Ascending aorta (tissue), 2 donors: ENCODE measurements around the gene MAP3K4. TPM values are rescaled to one million over a fixed set of nuclear protein-coding genes. Genes with fewer than 3 reads are reported as not detected.

Experiments used
- DNase-seq, 2 donors: peaks; one replicate each; pipeline ENCODE4 v3.0.0-alpha.2; 2019; ENCODE audit warnings: low spot score in 2 of 2
- H3K27ac ChIP-seq, 2 donors: fragments of 200-600 bp; sonication (generic); one replicate each; pipeline ENCODE4 v1.5.1; 2016 to 2017; ENCODE audit warnings: mild to moderate bottlenecking in 1 of 2
- H3K27me3 ChIP-seq: fragments of 200-600 bp; sonication (generic); one replicate; pipeline ENCODE4 v1.5.1; 2017
- H3K36me3 ChIP-seq, 2 donors: fragments of 200-600 bp; sonication (generic); one replicate each; pipeline ENCODE4 v1.5.1; 2016
- H3K4me1 ChIP-seq, 2 donors: fragments of 200-600 bp; sonication (generic); one replicate each; pipeline ENCODE4 v1.5.1; 2016 to 2017; ENCODE audit warnings: mild to moderate bottlenecking in 1 of 2
- H3K4me3 ChIP-seq, 2 donors: fragments of 200-600 bp; sonication (generic); one replicate each; pipeline ENCODE4 v1.5.1; 2016 to 2017; ENCODE audit warnings: mild to moderate bottlenecking in 1 of 2
- H3K9me3 ChIP-seq, 2 donors: fragments of 200-600 bp; sonication (generic); one replicate each; pipeline ENCODE4 v1.5.1; 2016
- intact Hi-C: fragments of 100-400 bp; cut with DNase I; formaldehyde crosslinking; loops from one replicate; pipeline ENCODE4 v1.15.1; 2023
- total RNA-seq: library from RNA; depleted of rRNA; stranded (reverse); fragments of >200 nt; gene quantifications from one replicate; pipeline ENCODE4 v1.1.0, GENCODE V29; 2016
- TF ChIP-seq, protein P1 (sequence below), 3 experiments: fragments of 200-600 bp in 2 of 3; fragments of 450-650 bp in 1 of 3; sonication (generic) in 2 of 3; IDR thresholded peaks; one replicate each; pipeline ENCODE4 v1.5.1; 2016 to 2019; ENCODE audit warnings: antibody characterized with exemption in 3 of 3, mild to moderate bottlenecking in 1 of 3, moderate library complexity in 1 of 3

The MAP3K4 gene
- total RNA-seq, 1 donor from 2014 or later = 14.9 TPM

DNA sequence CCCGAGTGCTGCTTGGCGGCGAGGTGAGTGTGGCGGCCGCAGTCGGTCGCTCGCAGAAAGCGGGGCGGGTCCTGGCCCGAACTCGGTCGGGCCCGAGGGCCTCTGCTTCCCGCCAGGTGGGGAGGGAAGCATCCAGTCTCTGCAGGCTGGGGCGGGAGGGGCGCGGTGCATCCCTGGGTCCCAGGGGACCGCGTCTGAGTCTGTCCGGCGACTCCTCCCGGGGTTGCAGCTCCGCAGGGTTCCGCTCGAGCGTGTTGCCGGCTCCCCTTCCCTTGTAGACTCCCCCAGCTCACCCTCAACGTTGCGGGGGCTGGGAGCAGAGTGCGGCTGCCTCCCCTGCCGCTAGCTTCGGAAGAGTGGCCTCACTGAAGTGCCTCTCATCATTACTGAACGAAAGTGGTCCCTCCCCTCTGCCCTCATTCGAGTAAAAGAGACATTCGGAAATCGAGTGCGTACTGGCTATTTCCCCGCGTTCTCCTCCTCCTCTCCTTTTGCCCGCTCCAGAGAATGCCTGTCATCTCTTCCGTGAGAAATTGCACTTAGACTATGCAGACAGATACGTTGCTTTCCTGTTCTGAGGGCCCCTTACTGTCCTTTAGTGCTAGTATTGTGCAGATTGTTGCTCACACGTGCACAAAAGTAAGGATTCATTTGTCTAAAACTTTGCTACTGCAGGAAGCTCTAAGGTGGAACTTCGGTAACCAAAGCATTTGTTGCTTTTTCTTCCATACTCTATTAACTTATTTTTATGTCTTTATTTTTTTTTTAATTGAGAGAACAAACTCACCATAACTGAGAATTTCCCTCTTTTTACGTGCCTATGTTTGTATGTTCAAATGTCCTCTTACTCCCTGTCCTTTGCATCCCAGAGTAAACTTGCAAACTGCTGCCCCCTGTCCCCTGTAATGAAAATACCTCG, 751 bp downstream of the MAP3K4 start:
- intact Hi-C loops = loop anchor here (5.0 kb wide), 2 partner anchors 280 to 1735 kb away; partner anchors contain the start of genes AGPAT4, PACRG and PRKN
- TF ChIP-seq, protein P1, sequence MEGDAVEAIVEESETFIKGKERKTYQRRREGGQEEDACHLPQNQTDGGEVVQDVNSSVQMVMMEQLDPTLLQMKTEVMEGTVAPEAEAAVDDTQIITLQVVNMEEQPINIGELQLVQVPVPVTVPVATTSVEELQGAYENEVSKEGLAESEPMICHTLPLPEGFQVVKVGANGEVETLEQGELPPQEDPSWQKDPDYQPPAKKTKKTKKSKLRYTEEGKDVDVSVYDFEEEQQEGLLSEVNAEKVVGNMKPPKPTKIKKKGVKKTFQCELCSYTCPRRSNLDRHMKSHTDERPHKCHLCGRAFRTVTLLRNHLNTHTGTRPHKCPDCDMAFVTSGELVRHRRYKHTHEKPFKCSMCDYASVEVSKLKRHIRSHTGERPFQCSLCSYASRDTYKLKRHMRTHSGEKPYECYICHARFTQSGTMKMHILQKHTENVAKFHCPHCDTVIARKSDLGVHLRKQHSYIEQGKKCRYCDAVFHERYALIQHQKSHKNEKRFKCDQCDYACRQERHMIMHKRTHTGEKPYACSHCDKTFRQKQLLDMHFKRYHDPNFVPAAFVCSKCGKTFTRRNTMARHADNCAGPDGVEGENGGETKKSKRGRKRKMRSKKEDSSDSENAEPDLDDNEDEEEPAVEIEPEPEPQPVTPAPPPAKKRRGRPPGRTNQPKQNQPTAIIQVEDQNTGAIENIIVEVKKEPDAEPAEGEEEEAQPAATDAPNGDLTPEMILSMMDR (IDR thresholded peaks at IDR 0.05) = peak; percentile 29 to 60 (median 53)
- Histone ChIP-seq H3K4me3 (peak overlapping the region; percentile 81 to 85), H3K36me3 (no peaks in the 10 kb centered on the region), H3K27ac (peak overlapping the region; percentile 90 to 95), H3K4me1 (peaks cover 2 to 11% of the 10 kb centered on the region in 2 donors), H3K9me3 (no peaks in the 10 kb centered on the region), H3K27me3 (no peaks in the 10 kb centered on the region)
- DNase-seq = no peak

DNA sequence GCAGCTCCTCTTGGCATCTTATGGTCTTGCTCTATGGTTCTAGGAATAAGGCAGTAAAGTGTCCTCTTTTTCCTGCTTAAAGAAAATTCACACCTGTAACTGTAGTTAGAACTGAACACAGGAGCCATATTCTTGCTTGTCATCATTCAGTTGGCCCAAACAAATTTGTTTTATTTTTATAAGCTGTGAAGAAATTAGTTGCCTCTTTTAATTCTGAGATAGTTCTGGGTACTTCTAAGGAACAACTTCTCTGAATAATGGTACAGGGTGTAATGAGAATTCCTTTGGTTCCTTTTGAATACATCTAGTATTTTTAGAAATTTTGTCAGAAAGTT, 1.4 kb downstream of the MAP3K4 start:
- Histone ChIP-seq H3K9me3 (no peaks in the 10 kb centered on the region), H3K27me3 (no peaks in the 10 kb centered on the region), H3K36me3 (no peaks in the 10 kb centered on the region), H3K4me3 (peak overlapping the region; percentile 81 to 85), H3K4me1 (peaks cover 2 to 11% of the 10 kb centered on the region in 2 donors), H3K27ac (no peak overlapping the region)
- intact Hi-C loops = loop anchor here (5.0 kb wide), 2 partner anchors 279 to 1734 kb away; partner anchors contain the start of genes AGPAT4, PACRG and PRKN
- TF ChIP-seq, protein P1 (IDR thresholded peaks at IDR 0.05) = no peak
- DNase-seq = no peak

DNA sequence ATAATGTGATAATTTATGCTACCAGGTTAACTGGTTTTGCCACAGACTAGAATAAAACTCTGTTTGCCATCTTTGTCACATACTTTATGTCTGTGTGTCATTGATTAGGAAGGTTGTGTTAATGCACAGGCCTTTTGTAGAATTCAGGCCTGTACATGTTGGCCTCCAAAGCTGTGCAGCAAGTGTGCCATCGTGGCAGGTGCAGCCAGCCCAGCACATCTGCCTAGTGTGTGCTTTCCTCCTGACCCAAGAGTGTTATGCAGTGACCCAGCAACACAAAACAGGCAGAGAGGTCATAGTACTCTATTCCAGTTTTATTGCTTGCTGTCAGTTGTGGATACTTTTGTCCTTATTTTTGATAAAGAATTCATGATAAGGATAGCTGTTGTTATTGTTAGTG, 3.7 kb downstream of the MAP3K4 start:
- TF ChIP-seq, protein P1 (IDR thresholded peaks at IDR 0.05) = no peak
- no peaks in the 10 kb centered on the region for H3K36me3 ChIP-seq
- H3K9me3 ChIP-seq = no peaks in the 10 kb centered on the region
- peaks cover 2 to 11% of the 10 kb centered on the region in 2 donors for H3K4me1 ChIP-seq
- no peak overlapping the region for H3K27ac ChIP-seq
- H3K4me3 ChIP-seq = no peak overlapping the region
- no peaks in the 10 kb centered on the region for H3K27me3 ChIP-seq
- intact Hi-C loops = no loop called here
- DNase-seq = no peak

DNA sequence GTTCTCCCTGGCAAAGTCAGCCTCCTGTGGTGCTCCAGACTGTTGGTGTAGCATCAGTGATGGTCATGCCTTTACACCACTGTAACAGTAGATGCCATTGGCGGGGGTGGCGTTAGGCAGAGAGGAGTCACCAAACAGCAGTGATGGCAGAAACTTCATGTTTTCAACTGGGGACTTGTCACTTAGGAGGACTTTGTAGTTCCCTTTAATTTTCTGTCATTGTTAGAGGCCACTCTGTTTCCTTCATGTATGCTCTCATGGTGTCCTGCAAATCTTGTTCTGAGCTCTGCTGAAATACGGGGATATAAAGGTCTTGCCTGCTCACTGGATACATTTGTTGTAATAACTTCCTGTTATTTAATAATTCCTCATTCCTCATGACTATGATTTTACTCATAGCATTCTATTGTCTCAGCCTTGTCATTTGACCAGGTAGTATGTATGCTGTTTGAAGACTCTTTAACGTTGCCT, 4.6 kb downstream of the MAP3K4 start:
- no peaks in the 10 kb centered on the region for H3K9me3 ChIP-seq
- TF ChIP-seq, protein P1 (IDR thresholded peaks at IDR 0.05) = no peak
- H3K4me1 ChIP-seq = peaks cover 0 to 9% of the 10 kb centered on the region in 2 donors
- DNase-seq = no peak
- no peak overlapping the region for H3K27ac ChIP-seq
- H3K4me3 ChIP-seq = no peak overlapping the region
- H3K36me3 ChIP-seq = no peaks in the 10 kb centered on the region
- H3K27me3 ChIP-seq = no peaks in the 10 kb centered on the region
- intact Hi-C loops = no loop called here

DNA sequence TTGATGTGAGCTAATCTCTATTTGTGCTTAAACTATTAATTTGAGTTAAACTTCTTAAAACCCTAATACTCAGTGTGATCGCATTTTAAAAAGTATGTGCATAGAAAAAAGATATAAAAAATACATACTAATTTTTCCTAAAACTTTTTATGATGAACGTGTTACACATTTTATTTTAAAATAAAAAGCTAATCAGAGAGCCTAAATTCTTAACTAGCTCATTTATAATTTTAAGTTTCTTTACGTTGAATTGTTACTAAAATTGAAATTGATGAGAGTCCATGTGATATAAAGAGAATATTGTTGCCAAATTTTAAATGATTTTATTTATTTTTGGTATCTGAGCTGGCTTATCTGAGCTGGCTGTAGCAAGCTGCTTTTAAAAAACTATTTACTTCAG, 6.6 kb downstream of the MAP3K4 start:
- H3K4me1 ChIP-seq = peaks cover 0 to 4% of the 10 kb centered on the region in 2 donors
- H3K27ac ChIP-seq = no peak overlapping the region
- TF ChIP-seq, protein P1 (IDR thresholded peaks at IDR 0.05) = no peak
- H3K4me3 ChIP-seq = no peak overlapping the region
- no peak for DNase-seq
- no peaks in the 10 kb centered on the region for H3K36me3 ChIP-seq
- no peaks in the 10 kb centered on the region for H3K9me3 ChIP-seq
- no peaks in the 10 kb centered on the region for H3K27me3 ChIP-seq
- intact Hi-C loops = no loop called here
